ENCODE measurements around the gene HOMER1. TPM values are rescaled to one million over a fixed set of nuclear protein-coding genes. Genes with fewer than 3 reads are reported as not detected.
A peak's percentile ranks its signal among the peaks of the same experiment; 100 is the strongest.
"Not testable (repeated sequence)": the region's sequence is repeated elsewhere in the genome, so short reads cannot be mapped to it uniquely, and the experiment has no call there.

The HOMER1 gene
- total RNA-seq, 1 experiment from 2014 or later, result 5.2 TPM

GRCh38 chr5:79436224-79436623 lies 77.7 kb downstream of the HOMER1 start:
- DNase-seq (ENCODE audit: extremely low read depth, low read depth), result no peak

- DNase-seq (ENCODE audit: extremely low read depth, low read depth), result no peak
Measured at GRCh38 chr5:79430196-79430595, 83.7 kb downstream of the HOMER1 start.

- no peak for DNase-seq (ENCODE audit: extremely low read depth, low read depth)
Measured at GRCh38 chr5:79423296-79423695, 90.6 kb downstream of the HOMER1 start.

- no peak for DNase-seq (ENCODE audit: extremely low read depth, low read depth)
Measured at GRCh38 chr5:79420248-79420647, 93.7 kb downstream of the HOMER1 start.

GRCh38 chr5:79418276-79418675 lies 95.7 kb downstream of the HOMER1 start:
- no peak for DNase-seq (ENCODE audit: extremely low read depth, low read depth)

- DNase-seq (ENCODE audit: extremely low read depth, low read depth), result no peak
Measured at GRCh38 chr5:79417495-79417894, 96.4 kb downstream of the HOMER1 start.

- DNase-seq (ENCODE audit: extremely low read depth, low read depth), result no peak
Measured at GRCh38 chr5:79416499-79416898, 97.4 kb downstream of the HOMER1 start.

- no peak for DNase-seq (ENCODE audit: extremely low read depth, low read depth)
Measured at GRCh38 chr5:79413112-79413511, 100.8 kb downstream of the HOMER1 start.

GRCh38 chr5:79408028-79408427 lies 105.9 kb downstream of the HOMER1 start:
- no peak for DNase-seq (ENCODE audit: extremely low read depth, low read depth)

GRCh38 chr5:79407591-79407990 lies 106.3 kb downstream of the HOMER1 start:
- no peak for DNase-seq (ENCODE audit: extremely low read depth, low read depth)

GRCh38 chr5:79401216-79401615 lies 112.7 kb downstream of the HOMER1 start:
- DNase-seq (ENCODE audit: extremely low read depth, low read depth), result no peak

- no peak for DNase-seq (ENCODE audit: extremely low read depth, low read depth)
Measured at GRCh38 chr5:79399046-79399445, 114.9 kb downstream of the HOMER1 start.

GRCh38 chr5:79397080-79397479 lies 116.9 kb downstream of the HOMER1 start:
- no peak for DNase-seq (ENCODE audit: extremely low read depth, low read depth)

- DNase-seq (ENCODE audit: extremely low read depth, low read depth), result no peak
Measured at GRCh38 chr5:79396265-79396664, 117.7 kb downstream of the HOMER1 start.

- no peak for DNase-seq (ENCODE audit: extremely low read depth, low read depth)
Measured at GRCh38 chr5:79395296-79395695, 118.6 kb downstream of the HOMER1 start.

GRCh38 chr5:79392776-79393175 lies 121.2 kb downstream of the HOMER1 start:
- no peak for DNase-seq (ENCODE audit: extremely low read depth, low read depth)

GRCh38 chr5:79386679-79387078 lies 127.3 kb downstream of the HOMER1 start:
- no peak for DNase-seq (ENCODE audit: extremely low read depth, low read depth)

GRCh38 chr5:79385126-79385525 lies 128.8 kb downstream of the HOMER1 start:
- not testable (repeated sequence) for DNase-seq (ENCODE audit: extremely low read depth, low read depth)

- no peak for DNase-seq (ENCODE audit: extremely low read depth, low read depth)
Measured at GRCh38 chr5:79378510-79379186, 135.3 kb downstream of the HOMER1 start.

GRCh38 chr5:79357398-79357797 lies 156.5 kb downstream of the HOMER1 start:
- DNase-seq (ENCODE audit: extremely low read depth, low read depth), result no peak

GRCh38 chr5:79349881-79350280 lies 164.1 kb downstream of the HOMER1 start:
- DNase-seq (ENCODE audit: extremely low read depth, low read depth), result no peak

GRCh38 chr5:79349047-79349446 lies 164.9 kb downstream of the HOMER1 start:
- no peak for DNase-seq (ENCODE audit: extremely low read depth, low read depth)

GRCh38 chr5:79346420-79346824 lies 167.5 kb downstream of the HOMER1 start:
- peak; percentile 30 for DNase-seq (ENCODE audit: extremely low read depth, low read depth)
